ENCODE results near the gene FAM20A. TPM values are rescaled to one million over a fixed set of nuclear protein-coding genes. Genes with fewer than 3 reads are reported as not detected.

Gene FAM20A
- total RNA-seq, 3 donors from 2014 or later, result 1.9 to 6.1 (median 5.8) TPM

- Histone ChIP-seq H3K36me3 (ENCODE audit: low read depth) (no peaks in the 10 kb centered on the region), H3K9me3 (no peaks in the 10 kb centered on the region), H3K4me3 (no peak overlapping the region), H3K4me1 (ENCODE audit: low read depth) (peaks cover 16% of the 10 kb centered on the region)
- no peak for ATAC-seq
- intact Hi-C loops (cut with DNase I, micrococcal nuclease), result no loop called here
- no peak for TF ChIP-seq CTCF (IDR thresholded peaks at IDR 0.05)
- DNase-seq, result no peak
Observed at GRCh38 chr17:68516732-68517131, 84.4 kb downstream of the FAM20A start.

DNA sequence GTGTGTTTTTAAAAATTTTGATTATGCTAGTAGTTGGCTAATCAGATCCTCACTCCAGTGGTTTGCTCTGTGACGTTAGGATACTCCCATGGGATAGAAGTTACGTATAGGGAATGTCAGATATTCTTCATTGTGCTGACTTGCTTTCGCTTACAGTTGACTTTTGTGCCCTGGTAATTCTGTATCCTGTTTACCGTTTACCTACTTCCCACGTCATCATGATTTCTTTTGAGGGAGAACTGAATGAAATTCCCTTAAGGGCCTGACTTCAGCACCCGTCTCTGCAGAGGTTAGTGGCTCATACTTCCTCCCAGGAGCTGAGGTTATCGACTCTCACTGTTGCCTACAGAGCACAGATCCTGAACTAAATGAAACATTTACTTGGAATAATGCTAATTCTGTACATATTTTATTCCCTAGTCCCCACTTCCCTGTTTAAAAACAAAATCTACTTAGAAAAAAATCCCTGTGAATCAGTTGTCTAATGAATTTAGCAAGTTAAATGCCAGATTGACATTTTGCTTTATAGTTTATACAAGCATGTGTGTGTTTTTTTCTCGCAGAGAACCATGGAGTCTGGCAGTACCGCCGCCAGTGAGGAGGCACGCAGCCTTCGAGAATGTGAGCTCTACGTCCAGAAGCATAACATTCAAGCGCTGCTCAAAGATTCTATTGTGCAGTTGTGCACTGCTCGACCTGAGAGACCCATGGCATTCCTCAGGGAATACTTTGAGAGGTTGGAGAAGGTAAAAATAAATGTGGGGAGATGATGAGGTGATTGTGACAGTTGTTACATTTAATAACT, 86.1 kb downstream of the FAM20A start:
- no peak for TF ChIP-seq CTCF (IDR thresholded peaks at IDR 0.05)
- H3K4me1 ChIP-seq (ENCODE audit: low read depth), result peaks cover 16% of the 10 kb centered on the region
- intact Hi-C loops (cut with DNase I, micrococcal nuclease), result no loop called here
- H3K36me3 ChIP-seq (ENCODE audit: low read depth), result no peaks in the 10 kb centered on the region
- no peaks in the 10 kb centered on the region for H3K9me3 ChIP-seq
- DNase-seq, result no peak
- ATAC-seq, result no peak
- H3K4me3 ChIP-seq, result no peak overlapping the region

DNA sequence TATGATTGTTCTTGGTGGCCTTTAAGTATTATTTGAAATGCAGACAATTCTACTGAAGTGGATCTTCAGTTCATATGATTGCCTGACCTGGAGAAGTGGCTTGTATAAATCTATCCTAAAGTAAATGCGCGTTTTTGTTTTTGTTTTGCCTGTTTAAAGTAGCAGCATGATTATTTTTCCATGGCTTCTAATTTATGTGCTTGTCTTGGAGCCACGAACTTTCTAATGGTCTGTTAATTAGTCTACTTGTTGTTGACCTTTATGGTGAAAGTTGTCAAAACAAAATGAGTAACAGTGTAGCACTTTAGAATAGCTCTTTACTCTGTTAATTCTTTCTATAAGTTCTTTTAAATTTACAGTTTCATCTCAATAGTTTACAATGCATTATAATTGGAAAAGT, 87.2 kb downstream of the FAM20A start:
- no peak for TF ChIP-seq CTCF (IDR thresholded peaks at IDR 0.05)
- no peak for DNase-seq
- Histone ChIP-seq H3K4me3 (no peak overlapping the region), H3K4me1 (ENCODE audit: low read depth) (peaks cover 16% of the 10 kb centered on the region), H3K36me3 (ENCODE audit: low read depth) (no peaks in the 10 kb centered on the region), H3K9me3 (no peaks in the 10 kb centered on the region)
- ATAC-seq, result no peak
- intact Hi-C loops (cut with DNase I, micrococcal nuclease), result no loop called here

DNA sequence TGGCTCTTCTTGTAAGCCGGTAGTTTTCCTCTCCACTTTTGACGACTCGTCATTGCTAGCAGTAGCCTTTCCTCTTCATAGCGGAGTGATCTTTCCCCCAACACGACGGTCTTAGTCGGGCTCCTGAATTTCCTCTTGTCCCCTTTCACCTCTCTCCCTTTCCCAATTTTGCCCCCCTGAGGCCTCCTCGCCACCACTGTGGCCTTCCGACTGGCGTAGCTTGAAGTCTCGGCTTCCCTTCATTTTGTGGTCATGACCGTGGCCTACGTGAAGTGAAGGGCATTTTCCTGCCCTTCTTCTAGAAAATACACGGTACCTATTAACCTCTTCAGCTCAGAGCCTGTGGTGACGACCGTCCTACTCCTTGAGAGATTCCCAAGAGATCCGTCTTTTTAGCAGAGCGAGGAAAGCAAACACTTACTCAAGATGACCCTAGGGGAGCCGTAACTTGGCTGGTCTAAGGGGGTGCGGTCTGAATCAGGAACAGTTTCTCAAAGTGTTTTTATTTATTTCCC, 88.2 kb downstream of the FAM20A start:
- intact Hi-C loops (cut with DNase I, micrococcal nuclease), result no loop called here
- TF ChIP-seq CTCF (IDR thresholded peaks at IDR 0.05), result no peak
- DNase-seq (peak in 1 of 3 donors; percentile 38), ATAC-seq (peak; percentile 1)
- Histone ChIP-seq H3K36me3 (ENCODE audit: low read depth) (no peaks in the 10 kb centered on the region), H3K4me1 (ENCODE audit: low read depth) (peaks cover 10% of the 10 kb centered on the region), H3K4me3 (peak overlapping the region; percentile 84), H3K9me3 (no peaks in the 10 kb centered on the region)

DNA sequence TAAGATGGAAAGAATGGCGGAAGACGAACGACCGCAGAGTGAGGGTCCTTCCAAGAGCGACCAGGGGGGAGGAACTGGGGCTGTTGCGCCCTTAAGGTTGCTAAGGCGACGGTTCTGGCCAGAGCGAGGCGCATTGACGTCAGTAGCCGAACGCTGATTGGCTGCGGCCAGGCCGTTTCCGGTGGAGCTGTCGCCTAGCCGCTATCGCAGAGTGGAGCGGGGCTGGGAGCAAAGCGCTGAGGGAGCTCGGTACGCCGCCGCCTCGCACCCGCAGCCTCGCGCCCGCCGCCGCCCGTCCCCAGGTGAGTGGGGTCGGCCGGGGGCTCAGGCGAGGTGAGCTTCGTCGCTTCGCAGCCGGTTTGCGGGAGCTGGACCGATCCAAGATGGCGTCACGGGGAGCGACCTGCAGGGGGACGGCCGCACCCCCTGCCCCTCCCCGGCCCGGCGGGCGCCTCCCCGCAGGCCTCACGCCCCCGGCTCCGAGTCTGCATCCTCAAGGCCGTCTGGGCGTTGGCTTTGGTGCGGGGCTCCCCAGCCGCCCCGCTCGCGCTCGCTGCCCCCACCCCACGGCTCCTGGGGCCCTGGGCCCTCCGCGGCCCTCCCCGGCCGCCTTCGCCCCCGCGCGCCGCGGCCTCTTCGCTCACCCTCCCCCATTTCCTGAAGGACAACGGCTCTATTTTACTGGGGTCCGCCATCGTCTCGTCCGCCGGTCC, 88.8 kb downstream of the FAM20A start, which contains the start of gene PRKAR1A:
Gene PRKAR1A, plus strand, starts transcription at position 184 of the 713 bp plus-strand sequence. CDS start 2,970 bp downstream, outside the sequence.
- peak; percentile 95 to 98 (median 96) for DNase-seq
- H3K9me3 ChIP-seq, result no peaks in the 10 kb centered on the region
- H3K4me3 ChIP-seq, result peak within 1 kb of the TSS; percentile 84
- no peaks in the 10 kb centered on the region for H3K36me3 ChIP-seq (ENCODE audit: low read depth)
- peak; percentile 93 for ATAC-seq
- intact Hi-C loops (cut with DNase I, micrococcal nuclease), result no loop called here
- no peak for TF ChIP-seq CTCF (IDR thresholded peaks at IDR 0.05)
- peaks cover 10% of the 10 kb centered on the region for H3K4me1 ChIP-seq (ENCODE audit: low read depth)

Data from mucosa of descending colon (tissue), 3 donors.